OCI-LY7 (cell line): ENCODE data around the gene NPY5R.
A peak's percentile ranks its signal among the peaks of the same experiment; 100 is the strongest.

Experiments used
- CTCF ChIP-seq: fragments of 200-600 bp; sonication (generic); conservative IDR thresholded peaks from 2 replicates; pipeline ENCODE4 v1.5.1; 2014; ENCODE audit warnings: mild to moderate bottlenecking, antibody characterized with exemption, low read length, moderate library complexity, mixed read lengths
- EZH2phosphoT487 ChIP-seq: fragments of 200-600 bp; sonication (generic); IDR thresholded peaks from 2 replicates; pipeline ENCODE4 v1.6.1; 2018; ENCODE audit warnings: low read depth, borderline replicate concordance, mild to moderate bottlenecking, mixed run types, antibody characterized with exemption, low read length, moderate library complexity, mixed read lengths

DNA sequence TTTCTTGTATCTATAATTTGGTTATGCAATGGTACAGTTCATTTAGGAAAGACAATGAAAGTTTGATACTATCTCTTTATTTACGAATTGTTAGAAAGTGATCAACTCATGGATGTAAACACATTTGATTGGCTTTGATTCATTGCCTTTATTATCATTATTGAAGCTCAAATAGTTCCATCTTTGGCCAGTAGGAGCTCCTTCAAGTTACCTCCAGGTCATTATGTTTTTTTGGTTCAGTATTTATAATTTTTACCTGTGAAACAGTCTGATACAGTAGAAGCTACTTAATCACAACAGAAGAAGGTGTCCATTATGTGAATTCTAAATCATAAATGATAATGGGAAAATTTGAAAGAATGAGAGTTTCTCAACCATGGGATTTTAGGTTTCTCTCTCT lies 12.4 kb downstream of the NPY5R start:
- TF ChIP-seq CTCF (peak; percentile 29; the same call in 1 of the 2 replicates), EZH2phosphoT487 (no peak)
